ENCODE results near the gene ASCL2. TPM values are rescaled to one million over a fixed set of nuclear protein-coding genes. Genes with fewer than 3 reads are reported as not detected.

Gene ASCL2
- total and polyA plus RNA-seq, 10 of the 15 experiments (the other 5 are each of a cell fraction or from before 2014, with no cell fraction given), result not detected

GRCh38 chr11:2297623-2298030, 27.2 kb upstream of the ASCL2 start:
- Histone ChIP-seq H3K27me3 (replicated peaks in 1 of 2; ENCODE audit: control insufficient read depth in 2 of 2, insufficient read depth in 2 of 2, low read length in 1 of 2) (no peaks in the 10 kb centered on the region; a peak in 2 of 4 replicates), H3K4me3 (no peak overlapping the region), H3K9ac (ENCODE audit: control insufficient read depth, insufficient read depth, low read length) (no peak overlapping the region), H3K4me1 (ENCODE audit: control insufficient read depth, insufficient read depth, low read length) (no peaks in the 10 kb centered on the region), H4K20me1 (ENCODE audit: control insufficient read depth, insufficient read depth) (no peaks in the 10 kb centered on the region), H3K4me2 (ENCODE audit: control insufficient read depth, insufficient read depth) (no peak overlapping the region), H3K79me2 (ENCODE audit: control insufficient read depth, insufficient read depth, low read length) (no peaks in the 10 kb centered on the region), H3K9me3 (replicated peaks; ENCODE audit: control insufficient read depth, insufficient read depth, low read length) (no peaks in the 10 kb centered on the region), H3K27ac (ENCODE audit: control insufficient read depth, insufficient read depth) (no peak overlapping the region), H3K36me3 (ENCODE audit: control insufficient read depth in 2 of 2, insufficient read depth in 2 of 2, low read length in 1 of 2) (no peaks in the 10 kb centered on the region), H2AFZ (ENCODE audit: control insufficient read depth, low read depth, low read length) (no peak overlapping the region)
- DNase-seq (ENCODE audit: low read depth, low spot score), result no peak
- WGBS (ENCODE audit: insufficient coverage, insufficient replicate concordance, low lambda C conversion rate, missing lambda C conversion rate), result 0% methylated on average over 1 of the region's 1 CpG
- in situ Hi-C loops (cut with MboI), result no loop called here
- ChIA-PET POLR2A (no interaction called here), CTCF (interaction anchor here (0.7 to 11.0 kb wide), 2 partner anchors 74 to 123 kb away, joined by 3 to 271 read pairs; no protein-coding TSS in a partner anchor), SMC1A (ENCODE audit: uncharacterized antibody, unreplicated experiment) (no interaction called here), RAD21 (ENCODE audit: unreplicated experiment) (no interaction called here)
- FAIRE-seq, result no peak
- BruUV-seq (replicated peaks), result no TSS peak
- no peak for ATAC-seq
- intact Hi-C loops (cut with micrococcal nuclease; ENCODE audit: unreplicated experiment), result loop anchor here (5.0 kb wide), 1 partner anchor 100 kb away; no protein-coding TSS in a partner anchor
- TF ChIP-seq MTA3 (IDR thresholded peaks at IDR 0.05; ENCODE audit: borderline replicate concordance, low read length), result no peak
- TF ChIP-seq E4F1 (IDR thresholded peaks at IDR 0.05; ENCODE audit: borderline replicate concordance, partially characterized antibody), result no peak
- TF ChIP-seq BACH1 (IDR thresholded peaks at IDR 0.05; ENCODE audit: borderline replicate concordance), result no peak
- no peak for TF ChIP-seq NFIC (IDR thresholded peaks at IDR 0.05; ENCODE audit: low read depth, low read length)
- TF ChIP-seq USF2 (IDR thresholded peaks at IDR 0.05; ENCODE audit: borderline replicate concordance, low read depth, low read length), result no peak
- no peak for TF ChIP-seq FOS (IDR thresholded peaks at IDR 0.05; ENCODE audit: borderline replicate concordance, extremely low read depth, insufficient read length)
- TF ChIP-seq PAX8 (IDR thresholded peaks at IDR 0.05), result no peak
- no peak for TF ChIP-seq ATF3 (IDR thresholded peaks at IDR 0.05; ENCODE audit: borderline replicate concordance, extremely low read depth, low read depth, low read length)
- no peak for TF ChIP-seq USF1 (IDR thresholded peaks at IDR 0.05; ENCODE audit: borderline replicate concordance, extremely low read length, insufficient read depth, low read depth, low read length)
- no peak for TF ChIP-seq ZBTB11 (CRISPR knock-in tag; IDR thresholded peaks at IDR 0.05)
- no peak for TF ChIP-seq KAT2A (conservative IDR thresholded peaks at IDR 0.05; ENCODE audit: control insufficient read depth, low read depth, low read length)
- no peak for TF ChIP-seq EED (IDR thresholded peaks at IDR 0.05; ENCODE audit: low read depth)
- no peak for TF ChIP-seq SPI1 (IDR thresholded peaks at IDR 0.05; ENCODE audit: borderline replicate concordance, insufficient read depth, low read depth, low read length)
- no peak for TF ChIP-seq GABPA (IDR thresholded peaks at IDR 0.05; ENCODE audit: low read depth)
- no peak for TF ChIP-seq HDAC6 (IDR thresholded peaks at IDR 0.05; ENCODE audit: unreplicated experiment)
